ENCODE data around the gene PPARG.

The PPARG gene

DNA sequence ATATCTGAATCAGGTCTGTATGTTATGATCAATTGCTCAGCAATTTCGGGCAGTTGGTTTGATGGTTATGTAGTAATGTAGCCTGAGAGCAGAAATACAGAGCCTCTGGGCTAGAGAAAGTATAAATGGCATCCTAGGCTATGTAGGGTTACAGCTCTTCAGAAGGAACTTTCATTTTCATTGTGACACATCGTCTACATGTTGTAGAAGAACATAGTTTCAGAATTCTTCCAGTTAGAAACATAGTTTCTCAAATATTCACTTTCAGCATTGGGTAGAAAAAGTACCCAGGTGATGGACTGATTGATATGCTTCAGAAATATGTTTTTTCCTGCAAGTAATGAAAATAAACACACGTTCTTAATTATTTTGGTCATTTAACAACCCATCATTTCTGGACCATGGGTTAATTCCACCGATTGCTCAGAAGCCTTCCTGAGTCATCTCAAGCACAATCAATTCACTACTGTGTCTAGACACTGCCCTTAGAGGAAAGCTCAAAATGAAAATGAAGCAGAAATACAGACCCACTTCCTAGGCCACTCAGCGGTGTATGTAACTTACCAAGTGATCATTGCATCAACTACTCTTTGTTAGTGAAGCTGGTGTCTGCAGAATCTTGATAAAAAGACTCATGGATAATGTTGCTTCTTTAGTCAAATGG, 106.6 kb downstream of the PPARG start:
- 0 out of 2 replicates have a peak overlapping the region, but pooled peaks have one; percentile 50 for H2AFZ ChIP-seq (ENCODE audit: low read depth, low read length)
- no peak overlapping the region for H3K4me2 ChIP-seq (ENCODE audit: insufficient read depth, low read length)
- DNase-seq, result no peak

DNA sequence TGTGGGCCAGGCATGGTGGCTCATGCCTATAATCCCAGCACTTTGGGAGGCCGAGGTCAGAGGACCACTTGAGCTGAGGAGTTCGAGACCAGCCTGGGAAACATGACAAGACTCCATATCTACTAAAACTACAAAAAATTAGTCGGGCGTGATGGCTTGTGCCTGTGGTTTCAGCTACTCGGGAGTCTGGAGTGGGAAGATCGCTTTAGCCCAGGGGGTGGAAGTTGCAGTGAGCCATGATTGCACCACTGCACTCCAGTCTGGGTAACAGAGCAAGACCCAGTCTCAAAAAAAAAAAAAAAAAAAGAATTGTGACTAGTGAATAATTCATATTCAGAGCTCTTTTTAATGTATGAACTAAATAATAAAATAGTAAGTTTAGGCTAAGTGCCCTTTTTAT, 107.6 kb downstream of the PPARG start:
- H3K9me3 ChIP-seq (ENCODE audit: insufficient read depth, low read length, severe bottlenecking), result no peaks in the 10 kb centered on the region
- H2AFZ ChIP-seq (ENCODE audit: low read depth, low read length), result no peak overlapping the region
- H3K9ac ChIP-seq (ENCODE audit: low read depth, low read length), result no peak overlapping the region
- no peak overlapping the region for H3K27ac ChIP-seq (ENCODE audit: low read length)
- no peak for TF ChIP-seq CTCF (IDR thresholded peaks at IDR 0.05; ENCODE audit: borderline replicate concordance, extremely low read depth, low read length, poor library complexity, severe bottlenecking)
- TF ChIP-seq EZH2 (IDR thresholded peaks at IDR 0.05; ENCODE audit: borderline replicate concordance, low read depth, low read length, severe bottlenecking), result no peak
- no peaks in the 10 kb centered on the region for H3K79me2 ChIP-seq (ENCODE audit: insufficient read depth, low read length)
- no peak overlapping the region for H3K4me3 ChIP-seq (ENCODE audit: low read depth in 1 of 2, low read length in 2 of 2)
- no peak overlapping the region for H3K4me2 ChIP-seq (ENCODE audit: insufficient read depth, low read length)
- ATAC-seq (ENCODE audit: insufficient read depth, low read depth), result no peak
- H3K4me1 ChIP-seq (ENCODE audit: insufficient read depth, low read length), result peaks cover 32% of the 10 kb centered on the region
- H4K20me1 ChIP-seq (ENCODE audit: insufficient read depth, low read length), result no peaks in the 10 kb centered on the region
- DNase-seq, result no peak
- no peaks in the 10 kb centered on the region for H3K27me3 ChIP-seq (ENCODE audit: insufficient read depth, low read length, poor library complexity)
- no peaks in the 10 kb centered on the region for H3K36me3 ChIP-seq (ENCODE audit: insufficient read depth, low read length)

More for the DNA sequence above, 106.6 kb downstream of the PPARG start:
- no peaks in the 10 kb centered on the region for H3K79me2 ChIP-seq (ENCODE audit: insufficient read depth, low read length)
- no peak for TF ChIP-seq CTCF (IDR thresholded peaks at IDR 0.05; ENCODE audit: borderline replicate concordance, extremely low read depth, low read length, poor library complexity, severe bottlenecking)
- no peak for TF ChIP-seq EZH2 (IDR thresholded peaks at IDR 0.05; ENCODE audit: borderline replicate concordance, low read depth, low read length, severe bottlenecking)
- no peaks in the 10 kb centered on the region for H4K20me1 ChIP-seq (ENCODE audit: insufficient read depth, low read length)
- no peaks in the 10 kb centered on the region for H3K36me3 ChIP-seq (ENCODE audit: insufficient read depth, low read length)
- H3K4me1 ChIP-seq (ENCODE audit: insufficient read depth, low read length), result peaks cover 26% of the 10 kb centered on the region
- H3K27me3 ChIP-seq (ENCODE audit: insufficient read depth, low read length, poor library complexity), result no peaks in the 10 kb centered on the region
- H3K4me3 ChIP-seq (ENCODE audit: low read depth in 1 of 2, low read length in 2 of 2), result no peak overlapping the region
- H3K9me3 ChIP-seq (ENCODE audit: insufficient read depth, low read length, severe bottlenecking), result no peaks in the 10 kb centered on the region
- H3K9ac ChIP-seq (ENCODE audit: low read depth, low read length), result no peak overlapping the region
- ATAC-seq (ENCODE audit: insufficient read depth, low read depth), result no peak
- H3K27ac ChIP-seq (ENCODE audit: low read length), result no peak overlapping the region

DNA sequence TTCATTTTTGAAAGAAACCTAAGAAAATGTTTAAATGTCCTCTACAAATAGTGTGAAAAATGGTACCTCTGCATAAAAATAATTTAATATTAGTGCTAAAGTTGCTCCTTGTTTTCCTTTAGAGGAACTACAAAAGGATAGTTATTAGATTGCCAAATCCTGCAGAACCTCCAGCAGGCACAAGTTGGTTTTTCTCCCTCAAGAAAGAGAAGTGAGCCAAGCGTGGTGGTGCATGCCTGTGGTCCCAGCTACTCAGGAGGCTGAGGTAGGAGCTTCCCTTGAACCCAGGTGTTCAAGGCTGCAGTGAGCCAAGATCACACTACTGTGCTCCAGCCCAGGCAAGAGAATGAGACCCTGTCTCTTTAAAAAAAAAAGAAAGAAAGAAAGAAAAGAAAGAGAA, 110.4 kb downstream of the PPARG start:
- H2AFZ ChIP-seq (ENCODE audit: low read depth, low read length), result peak overlapping the region; percentile 47; the same call in 1 of the 2 replicates
- no peaks in the 10 kb centered on the region for H3K36me3 ChIP-seq (ENCODE audit: insufficient read depth, low read length)
- no peak overlapping the region for H3K4me3 ChIP-seq (ENCODE audit: low read depth in 1 of 2, low read length in 2 of 2)
- no peak overlapping the region for H3K9ac ChIP-seq (ENCODE audit: low read depth, low read length)
- DNase-seq (no peak), ATAC-seq (ENCODE audit: insufficient read depth, low read depth) (no peak)
- H3K4me2 ChIP-seq (ENCODE audit: insufficient read depth, low read length), result no peak overlapping the region
- H4K20me1 ChIP-seq (ENCODE audit: insufficient read depth, low read length), result no peaks in the 10 kb centered on the region
- no peaks in the 10 kb centered on the region for H3K79me2 ChIP-seq (ENCODE audit: insufficient read depth, low read length)
- H3K27me3 ChIP-seq (ENCODE audit: insufficient read depth, low read length, poor library complexity), result no peaks in the 10 kb centered on the region
- peaks cover 20% of the 10 kb centered on the region for H3K4me1 ChIP-seq (ENCODE audit: insufficient read depth, low read length)
- TF ChIP-seq CTCF (IDR thresholded peaks at IDR 0.05; ENCODE audit: borderline replicate concordance, extremely low read depth, low read length, poor library complexity, severe bottlenecking), result no peak
- TF ChIP-seq EZH2 (IDR thresholded peaks at IDR 0.05; ENCODE audit: borderline replicate concordance, low read depth, low read length, severe bottlenecking), result no peak
- H3K9me3 ChIP-seq (ENCODE audit: insufficient read depth, low read length, severe bottlenecking), result no peaks in the 10 kb centered on the region
- no peak overlapping the region for H3K27ac ChIP-seq (ENCODE audit: low read length)
